Endothelial cell (in vitro differentiated cells): ENCODE results near the gene MRPL42. TPM values are rescaled to one million over a fixed set of nuclear protein-coding genes. Genes with fewer than 3 reads are reported as not detected.
A peak's percentile ranks its signal among the peaks of the same experiment; 100 is the strongest.
"Not testable (repeated sequence)": the region's sequence is repeated elsewhere in the genome, so short reads cannot be mapped to it uniquely, and the experiment has no call there.

Experiments
- DNase-seq: peaks from one replicate; pipeline ENCODE4 v3.0.0; 2021; ENCODE audit warnings: low spot score
- H3K27ac Mint-ChIP-seq: one replicate; pipeline ENCODE4 v1.8.0; 2021; ENCODE audit warnings: mixed read lengths, inconsistent platforms; ENCODE audit not compliant: unreplicated experiment
- H3K27me3 Mint-ChIP-seq: one replicate; pipeline ENCODE4 v1.8.0; 2021; ENCODE audit warnings: mild to moderate bottlenecking, moderate library complexity, mixed read lengths, inconsistent platforms; ENCODE audit not compliant: unreplicated experiment
- H3K36me3 Mint-ChIP-seq: one replicate; pipeline ENCODE4 v1.8.0; 2021; ENCODE audit warnings: mild to moderate bottlenecking, low read depth, mixed read lengths, inconsistent platforms; ENCODE audit not compliant: unreplicated experiment
- H3K4me1 Mint-ChIP-seq: one replicate; pipeline ENCODE4 v1.8.0; 2021; ENCODE audit warnings: mild to moderate bottlenecking, mixed read lengths, inconsistent platforms; ENCODE audit not compliant: unreplicated experiment
- H3K4me3 Mint-ChIP-seq: one replicate; pipeline ENCODE4 v1.8.0; 2021; ENCODE audit warnings: mild to moderate bottlenecking, mixed read lengths, inconsistent platforms; ENCODE audit not compliant: unreplicated experiment
- H3K9me3 Mint-ChIP-seq: one replicate; pipeline ENCODE4 v1.8.0; 2021; ENCODE audit warnings: mixed read lengths, inconsistent platforms; ENCODE audit not compliant: unreplicated experiment
- CTCF ChIP-seq: fragments of 200-600 bp; sonication (generic); IDR thresholded peaks from one replicate; pipeline ENCODE4 v1.5.0; 2021; ENCODE audit warnings: antibody characterized with exemption; ENCODE audit not compliant: unreplicated experiment
- total RNA-seq: library from RNA; stranded (reverse); fragmentation: NEBNext Ultra II Directional; extraction: Animal tissue kit (Norgen Biotek cat#: 25700); gene quantifications from one replicate; pipeline ENCODE4 v1.2.1, GENCODE V29; 2021; ENCODE audit not compliant: unreplicated experiment

MRPL42 gene
- total RNA-seq, 1 donor from 2014 or later, result 34.6 TPM

- Mint-ChIP-seq H3K27me3 (peaks cover 2% of the 10 kb centered on the region), H3K27ac (no peak overlapping the region), H3K4me1 (peaks cover 20% of the 10 kb centered on the region), H3K4me3 (no peak overlapping the region), H3K9me3 (no peaks in the 10 kb centered on the region), H3K36me3 (no peaks in the 10 kb centered on the region)
- DNase-seq, result no peak
- TF ChIP-seq CTCF, result no peak
Observed at GRCh38 chr12:93430280-93430679, 37.0 kb upstream of the MRPL42 start.

- not testable (repeated sequence) for DNase-seq, H3K27me3 Mint-ChIP-seq, H3K36me3 Mint-ChIP-seq, H3K4me3 Mint-ChIP-seq, H3K27ac Mint-ChIP-seq, H3K4me1 Mint-ChIP-seq, H3K9me3 Mint-ChIP-seq
Observed at GRCh38 chr12:93432031-93432430, 35.3 kb upstream of the MRPL42 start.

GRCh38 chr12:93434256-93434865 is 33.0 kb upstream of the MRPL42 start:
- H3K27ac Mint-ChIP-seq, result no peak overlapping the region
- H3K4me3 Mint-ChIP-seq, result no peak overlapping the region
- H3K27me3 Mint-ChIP-seq, result peaks cover 4% of the 10 kb centered on the region
- H3K9me3 Mint-ChIP-seq, result no peaks in the 10 kb centered on the region
- no peak for DNase-seq
- peaks cover 30% of the 10 kb centered on the region for H3K4me1 Mint-ChIP-seq
- no peak for TF ChIP-seq CTCF
- no peaks in the 10 kb centered on the region for H3K36me3 Mint-ChIP-seq

- Mint-ChIP-seq H3K27ac (peak overlapping the region; percentile 7), H3K36me3 (peaks cover 10% of the 10 kb centered on the region), H3K27me3 (peaks cover 13% of the 10 kb centered on the region), H3K9me3 (no peaks in the 10 kb centered on the region), H3K4me3 (peak overlapping the region; percentile 42), H3K4me1 (peaks cover 44% of the 10 kb centered on the region)
- TF ChIP-seq CTCF, result no peak
- DNase-seq, result no peak
Observed at GRCh38 chr12:93438266-93439050, 28.9 kb upstream of the MRPL42 start.

- DNase-seq, result no peak
- Mint-ChIP-seq H3K4me3 (peak overlapping the region; percentile 98), H3K27ac (peak overlapping the region; percentile 97), H3K9me3 (no peaks in the 10 kb centered on the region), H3K4me1 (peaks cover 44% of the 10 kb centered on the region), H3K36me3 (peaks cover 10% of the 10 kb centered on the region), H3K27me3 (peaks cover 13% of the 10 kb centered on the region)
- TF ChIP-seq CTCF, result no peak
Observed at GRCh38 chr12:93440043-93440835, 27.1 kb upstream of the MRPL42 start.
